Panc1 (cell line): ENCODE results near the gene PANK4. TPM values are rescaled to one million over a fixed set of nuclear protein-coding genes. Genes with fewer than 3 reads are reported as not detected.

Experiments
- ATAC-seq: fragments of 200-7000 bp; cut with Tn5 transposase; 2 replicates; pipeline ENCODE4 v1.9.1; 2020; ENCODE audit warnings: mild to moderate bottlenecking, moderate library complexity
- BruUV-seq: library from RNA; stranded (reverse); fragments of 400-500 nt; replicated peaks from 2 replicates; lab custom pipeline; 2021; lab: Mats Ljungman, UMichigan
- CTCF ChIA-PET: fragments of 300-600 bp; sonication (Branson Sonifier 250); formaldehyde crosslinking; loops from one replicate; lab custom pipeline; 2022; ENCODE audit warnings: antibody characterized with exemption; lab: Charles Lee
- POLR2A ChIA-PET: fragments of 300-600 bp; sonication (Branson Sonifier 250); formaldehyde crosslinking; loops from one replicate; lab custom pipeline; 2022; ENCODE audit warnings: antibody characterized with exemption; lab: Charles Lee
- DNase-seq: peaks from one replicate; pipeline ENCODE4 v3.0.0-alpha.2; 2010; ENCODE audit warnings: low read depth, low spot score
- H3K27ac ChIP-seq: 2 replicates; pipeline ENCODE4 v1.5.1; 2011; ENCODE audit warnings: mild to moderate bottlenecking, low read length, inconsistent platforms
- H3K27me3 ChIP-seq: fragments of 200-500 bp; sonication (Bioruptor generic); 2 replicates; pipeline ENCODE4 v1.6.0; 2014; ENCODE audit warnings: low read length, inconsistent platforms; ENCODE audit not compliant: control insufficient read depth, insufficient read depth
- H3K36me3 ChIP-seq: fragments of 200-500 bp; sonication (Bioruptor generic); 2 replicates; pipeline ENCODE4 v1.5.1; 2014; ENCODE audit warnings: inconsistent platforms, mild to moderate bottlenecking, low read length, moderate library complexity; ENCODE audit not compliant: control insufficient read depth, insufficient read depth
- H3K4me1 ChIP-seq: 2 replicates; pipeline ENCODE4 v1.5.1; 2011; ENCODE audit warnings: inconsistent platforms, mild to moderate bottlenecking, low read length, moderate library complexity; ENCODE audit not compliant: control insufficient read depth, insufficient read depth
- H3K4me3 ChIP-seq, 2 experiments: 2 replicates each; pipeline ENCODE4 v1.5.1; 2011 to 2012; ENCODE audit warnings: low read depth in 2 of 2, low read length in 2 of 2, mild to moderate bottlenecking in 2 of 2, inconsistent platforms in 1 of 2, moderate library complexity in 1 of 2
- H3K9me3 ChIP-seq: fragments of 200-500 bp; sonication (Bioruptor generic); 2 replicates; pipeline ENCODE4 v1.5.1; 2014; ENCODE audit warnings: low read depth, mild to moderate bottlenecking, inconsistent platforms, low read length, moderate library complexity; ENCODE audit not compliant: control insufficient read depth, insufficient read depth
- CTCF ChIP-seq: fragments of 450-650 bp; IDR thresholded peaks from 2 replicates; pipeline ENCODE4 v1.5.1; 2017; ENCODE audit warnings: mild to moderate bottlenecking
- POLR2AphosphoS5 ChIP-seq: IDR thresholded peaks from 2 replicates; pipeline ENCODE4 v1.6.1; 2012; ENCODE audit warnings: mild to moderate bottlenecking, low read depth, low read length, moderate library complexity
- REST ChIP-seq, 2 experiments: IDR thresholded peaks; 2 replicates each; pipeline ENCODE4 v1.6.1; 2011 to 2012; ENCODE audit warnings: low read depth in 2 of 2, control low read depth in 1 of 2, low read length in 1 of 2, mild to moderate bottlenecking in 1 of 2, moderate library complexity in 1 of 2; ENCODE audit not compliant: insufficient read depth in 1 of 2
- TCF7L2 ChIP-seq: IDR thresholded peaks from 2 replicates; pipeline ENCODE4 v1.6.1; 2011; ENCODE audit warnings: mild to moderate bottlenecking, low read depth, low read length, inconsistent platforms
- in situ Hi-C: cut with HindIII; loops from 2 replicates; pipeline ENCODE4 v1.10.0; 2016; ENCODE audit warnings: low sequenced_read_pairs, low pct_unique_long_range_greater_than_20kb
- intact Hi-C: fragments of 100-400 bp; cut with micrococcal nuclease; formaldehyde crosslinking; loops from one replicate; pipeline ENCODE4 v1.10.0; 2022; ENCODE audit not compliant: unreplicated experiment
- total RNA-seq: library from RNA; stranded (reverse); gene quantifications from one replicate; pipeline ENCODE4 v1.2.1, GENCODE V29; 2021; ENCODE audit not compliant: unreplicated experiment

Gene PANK4
- total RNA-seq, 1 experiment from 2014 or later: 35.9 TPM

- ATAC-seq: peak; percentile 7
- BruUV-seq: no TSS peak
These were observed 57.1 kb downstream of the PANK4 start for GRCh38 chr1:2469103-2469940.

GRCh38 chr1:2468540-2468939 is 57.9 kb downstream of the PANK4 start:
- H3K9me3 ChIP-seq: no peaks in the 10 kb centered on the region
- DNase-seq: no peak
- no TSS peak for BruUV-seq
- TF ChIP-seq CTCF (no peak; the same call in 1 of the 2 replicates), TCF7L2 (no peak), REST (IDR thresholded peaks at IDR 0.05; ENCODE audit: insufficient read depth in 1 of 2, low read depth in 2 of 2, low read length in 1 of 2) (no peak), POLR2AphosphoS5 (no peak)

More at GRCh38 chr1:2469103-2469940, 57.1 kb downstream of the PANK4 start:
- TF ChIP-seq REST (IDR thresholded peaks at IDR 0.05; ENCODE audit: insufficient read depth in 1 of 2, low read depth in 2 of 2, low read length in 1 of 2) (peak in 1 of 2 experiments; percentile 8; a peak in 1 of 4 replicates), CTCF (no peak)
- DNase-seq: no peak
- in situ Hi-C loops: no loop called here
- intact Hi-C loops: loop anchor here (10.0 kb wide), 1 partner anchor 75 kb away; no protein-coding TSS in a partner anchor
- no peaks in the 10 kb centered on the region for H3K36me3 ChIP-seq
- POLR2A ChIA-PET: interaction anchor here (0.5 kb wide), 1 partner anchor 30 kb away, joined by 7 read pairs; no protein-coding TSS in a partner anchor
- peak overlapping the region; percentile 71 for H3K27ac ChIP-seq
- H3K9me3 ChIP-seq: no peaks in the 10 kb centered on the region
- CTCF ChIA-PET: interaction anchor here (0.7 kb wide), 1 partner anchor 75 kb away, joined by 8 read pairs; no protein-coding TSS in a partner anchor
- peaks cover 91% of the 10 kb centered on the region for H3K4me1 ChIP-seq
- H3K4me3 ChIP-seq: peak overlapping the region; percentile 51 to 67
- no peaks in the 10 kb centered on the region for H3K27me3 ChIP-seq

More at GRCh38 chr1:2468540-2468939, 57.9 kb downstream of the PANK4 start:
- in situ Hi-C loops: no loop called here
- ATAC-seq: peak; percentile 20
- Histone ChIP-seq H3K27me3 (no peaks in the 10 kb centered on the region), H3K4me3 (peak overlapping the region; percentile 51 to 67), H3K36me3 (no peaks in the 10 kb centered on the region), H3K4me1 (peaks cover 91% of the 10 kb centered on the region), H3K27ac (peak overlapping the region; percentile 71)
- ChIA-PET POLR2A (no interaction called here), CTCF (interaction anchor here (0.6 kb wide), 1 partner anchor 42 kb away, joined by 3 read pairs; no protein-coding TSS in a partner anchor)
- intact Hi-C loops: loop anchor here (10.0 kb wide), 1 partner anchor 76 kb away; no protein-coding TSS in a partner anchor
